ENCODE data around the gene SNX15.

SNX15 gene

DNA sequence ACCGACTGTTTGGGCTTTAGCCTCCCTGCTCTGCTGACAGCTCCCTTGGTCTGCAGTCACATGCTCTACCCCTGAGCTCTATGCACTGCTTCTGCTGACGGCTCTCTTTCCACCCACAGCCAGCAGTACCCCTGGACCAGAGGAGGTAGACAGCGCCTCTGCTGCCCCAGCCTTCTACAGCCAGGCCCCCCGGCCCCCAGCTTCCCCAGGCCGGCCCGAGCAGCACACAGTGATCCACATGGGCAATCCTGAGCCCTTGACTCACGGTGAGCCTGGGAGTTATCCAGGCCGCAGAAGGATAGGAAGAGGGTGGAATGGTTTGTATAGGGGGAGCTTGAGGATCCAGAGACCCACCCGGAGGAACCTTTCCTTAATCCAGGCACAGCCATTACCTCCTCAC lies 59.6 kb downstream of the SNX15 start:
- DNase-seq, result no peak

DNA sequence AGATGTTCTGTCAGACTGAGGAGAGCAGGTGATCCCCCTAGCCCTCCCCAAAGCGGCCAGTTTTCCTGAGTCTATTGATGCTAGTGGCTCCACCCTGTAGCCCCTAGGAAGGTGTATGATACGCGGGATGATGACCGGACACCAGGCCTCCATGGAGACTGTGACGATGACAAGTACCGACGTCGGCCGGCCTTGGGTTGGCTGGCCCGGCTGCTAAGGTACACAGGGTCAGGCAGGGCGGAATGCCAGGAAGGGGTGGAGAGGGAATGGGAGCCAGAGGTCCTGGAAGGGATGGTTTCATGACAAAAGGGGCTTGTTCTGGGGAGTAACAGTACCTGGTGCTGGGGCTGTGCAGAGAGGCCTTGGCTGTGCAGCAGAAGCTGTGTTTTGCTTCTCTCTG lies 60.0 kb downstream of the SNX15 start:
- DNase-seq, result no peak

DNA sequence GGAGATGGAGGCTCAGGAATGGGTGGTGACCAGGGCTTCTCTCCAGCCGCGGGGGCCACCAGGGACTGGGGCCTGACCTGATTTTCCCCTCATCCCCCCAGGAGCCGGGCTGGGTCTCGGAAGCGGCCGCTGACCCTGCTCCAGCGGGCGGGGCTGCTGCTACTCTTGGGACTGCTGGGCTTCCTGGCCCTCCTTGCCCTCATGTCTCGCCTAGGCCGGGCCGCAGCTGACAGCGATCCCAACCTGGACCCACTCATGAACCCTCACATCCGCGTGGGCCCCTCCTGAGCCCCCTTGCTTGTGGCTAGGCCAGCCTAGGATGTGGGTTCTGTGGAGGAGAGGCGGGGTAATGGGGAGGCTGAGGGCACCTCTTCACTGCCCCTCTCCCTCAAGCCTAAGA lies 60.6 kb downstream of the SNX15 start:
- no peak for DNase-seq

DNA sequence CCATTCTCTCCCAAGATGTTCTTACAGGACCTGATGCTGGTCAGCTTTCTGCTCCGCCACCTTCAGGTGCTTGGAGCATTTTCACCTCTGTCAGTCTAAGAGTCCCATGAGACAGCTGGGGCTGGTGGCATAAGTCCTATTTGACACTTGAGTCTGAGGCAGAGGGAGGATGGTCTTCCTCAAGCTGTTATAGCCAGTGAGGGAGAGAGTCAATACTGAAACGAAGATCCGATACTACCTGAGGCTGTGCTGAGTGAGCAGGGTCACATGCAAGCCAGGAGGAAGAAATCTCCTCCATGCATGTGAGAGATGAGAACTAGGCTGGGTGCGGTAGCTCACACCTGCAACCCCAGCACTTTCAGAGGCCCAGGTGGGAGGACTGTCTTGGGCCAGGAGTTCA lies 62.4 kb downstream of the SNX15 start:
- no peak for DNase-seq

Data from central memory CD4-positive, alpha-beta T cell (primary cell).